ENCODE data around the gene C3orf62. TPM values are rescaled to one million over a fixed set of nuclear protein-coding genes. Genes with fewer than 3 reads are reported as not detected.

C3orf62 gene
- total and polyA plus RNA-seq, 2 donors (not counting 1 experiment from before 2014, with no cell fraction given), result 6.8 to 7.8 TPM

DNA sequence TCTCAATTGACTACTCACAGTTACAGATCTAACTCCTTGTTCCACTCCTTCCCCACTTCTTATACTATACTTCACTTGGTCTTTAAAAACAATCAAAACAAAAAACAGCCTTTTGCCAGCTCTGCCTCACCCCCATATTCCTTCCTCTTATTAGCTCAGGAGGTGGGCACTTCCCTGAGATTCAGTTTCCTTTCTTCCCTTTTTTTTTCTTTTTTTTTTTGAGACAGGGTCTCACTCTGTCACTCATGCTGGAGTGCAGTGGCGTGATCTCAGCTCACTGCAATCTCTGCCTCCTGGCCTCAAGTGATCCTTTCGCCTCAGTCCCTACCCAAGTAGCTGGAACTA is 6.9 kb downstream of the C3orf62 start:
- TF ChIP-seq, protein P1, sequence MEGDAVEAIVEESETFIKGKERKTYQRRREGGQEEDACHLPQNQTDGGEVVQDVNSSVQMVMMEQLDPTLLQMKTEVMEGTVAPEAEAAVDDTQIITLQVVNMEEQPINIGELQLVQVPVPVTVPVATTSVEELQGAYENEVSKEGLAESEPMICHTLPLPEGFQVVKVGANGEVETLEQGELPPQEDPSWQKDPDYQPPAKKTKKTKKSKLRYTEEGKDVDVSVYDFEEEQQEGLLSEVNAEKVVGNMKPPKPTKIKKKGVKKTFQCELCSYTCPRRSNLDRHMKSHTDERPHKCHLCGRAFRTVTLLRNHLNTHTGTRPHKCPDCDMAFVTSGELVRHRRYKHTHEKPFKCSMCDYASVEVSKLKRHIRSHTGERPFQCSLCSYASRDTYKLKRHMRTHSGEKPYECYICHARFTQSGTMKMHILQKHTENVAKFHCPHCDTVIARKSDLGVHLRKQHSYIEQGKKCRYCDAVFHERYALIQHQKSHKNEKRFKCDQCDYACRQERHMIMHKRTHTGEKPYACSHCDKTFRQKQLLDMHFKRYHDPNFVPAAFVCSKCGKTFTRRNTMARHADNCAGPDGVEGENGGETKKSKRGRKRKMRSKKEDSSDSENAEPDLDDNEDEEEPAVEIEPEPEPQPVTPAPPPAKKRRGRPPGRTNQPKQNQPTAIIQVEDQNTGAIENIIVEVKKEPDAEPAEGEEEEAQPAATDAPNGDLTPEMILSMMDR (IDR thresholded peaks at IDR 0.05), result no peak
- no peak for TF ChIP-seq EZH2 (IDR thresholded peaks at IDR 0.05; ENCODE audit: borderline replicate concordance, insufficient read depth, low read depth, low read length, poor library complexity, severe bottlenecking)
- Histone ChIP-seq H4K20me1 (ENCODE audit: control insufficient read depth, insufficient read depth, low read length, poor library complexity, severe bottlenecking) (no peaks in the 10 kb centered on the region), H3K4me2 (replicated peaks; ENCODE audit: low read depth, low read length, poor library complexity, severe bottlenecking) (no peak overlapping the region), H3K9me3 (ENCODE audit: control extremely low read depth in 1 of 3, control insufficient read depth in 2 of 3, insufficient read depth in 1 of 3, low read length in 2 of 3) (no peaks in the 10 kb centered on the region), H3K4me3 (ENCODE audit: control extremely low read depth in 1 of 5, extremely low read depth in 1 of 5, insufficient read depth in 1 of 5, low read depth in 2 of 5, low read length in 4 of 5) (no peak overlapping the region), H3K27ac (ENCODE audit: low read length in 2 of 2) (no peak overlapping the region), H3K79me2 (ENCODE audit: control insufficient read depth, insufficient read depth, low read length) (no peaks in the 10 kb centered on the region), H3K27me3 (replicated peaks in 1 of 4; ENCODE audit: control extremely low read depth in 1 of 4, control insufficient read depth in 3 of 4, insufficient read depth in 4 of 4, low read length in 3 of 4) (no peaks in the 10 kb centered on the region), H2AFZ (ENCODE audit: insufficient read depth, low read depth, low read length, poor library complexity, severe bottlenecking) (no peak overlapping the region), H3K36me3 (replicated peaks in 1 of 2; ENCODE audit: control extremely low read depth in 1 of 2, control insufficient read depth in 1 of 2, extremely low read depth in 1 of 2, insufficient read depth in 2 of 2, low read length in 1 of 2) (peaks cover 0 to 3% of the 10 kb centered on the region in 2 experiments), H3K9ac (ENCODE audit: low read length) (no peak overlapping the region), H3K4me1 (ENCODE audit: control insufficient read depth in 2 of 2, insufficient read depth in 2 of 2, low read length in 2 of 2) (no peaks in the 10 kb centered on the region)
- no peak overlapping the region for H3K27ac Mint-ChIP-seq
- no peaks in the 10 kb centered on the region for H3K9me3 Mint-ChIP-seq (ENCODE audit: insufficient read depth)
- no peaks in the 10 kb centered on the region for H3K4me1 Mint-ChIP-seq
- no peaks in the 10 kb centered on the region for H3K27me3 Mint-ChIP-seq
- CTCF ChIA-PET, result no interaction called here
- POLR2A ChIA-PET, result no interaction called here
- WGBS (ENCODE audit: insufficient coverage), result 91% methylated on average over 2 of the region's 2 CpGs
- ATAC-seq (ENCODE audit: low read depth), result no peak
- intact Hi-C loops (cut with micrococcal nuclease), result no loop called here
- H3K4me3 Mint-ChIP-seq, result no peak overlapping the region
- DNase-seq, result no peak

GRCh38 chr3:49269443-49270155 is 7.4 kb downstream of the C3orf62 start:
- Mint-ChIP-seq H3K9me3 (ENCODE audit: insufficient read depth) (no peaks in the 10 kb centered on the region), H3K27ac (no peak overlapping the region), H3K27me3 (no peaks in the 10 kb centered on the region), H3K4me3 (no peak overlapping the region), H3K4me1 (no peaks in the 10 kb centered on the region)
- Histone ChIP-seq H3K4me3 (ENCODE audit: control extremely low read depth in 1 of 5, extremely low read depth in 1 of 5, insufficient read depth in 1 of 5, low read depth in 2 of 5, low read length in 4 of 5) (no peak overlapping the region), H3K27ac (ENCODE audit: low read length in 2 of 2) (no peak overlapping the region), H3K27me3 (replicated peaks in 1 of 4; ENCODE audit: control extremely low read depth in 1 of 4, control insufficient read depth in 3 of 4, insufficient read depth in 4 of 4, low read length in 3 of 4) (no peaks in the 10 kb centered on the region), H4K20me1 (ENCODE audit: control insufficient read depth, insufficient read depth, low read length, poor library complexity, severe bottlenecking) (no peaks in the 10 kb centered on the region), H3K4me1 (ENCODE audit: control insufficient read depth in 2 of 2, insufficient read depth in 2 of 2, low read length in 2 of 2) (no peaks in the 10 kb centered on the region), H3K79me2 (ENCODE audit: control insufficient read depth, insufficient read depth, low read length) (no peaks in the 10 kb centered on the region), H3K9ac (ENCODE audit: low read length) (no peak overlapping the region), H3K36me3 (replicated peaks in 1 of 2; ENCODE audit: control extremely low read depth in 1 of 2, control insufficient read depth in 1 of 2, extremely low read depth in 1 of 2, insufficient read depth in 2 of 2, low read length in 1 of 2) (peaks cover 0 to 3% of the 10 kb centered on the region in 2 experiments), H2AFZ (ENCODE audit: insufficient read depth, low read depth, low read length, poor library complexity, severe bottlenecking) (no peak overlapping the region), H3K9me3 (ENCODE audit: control extremely low read depth in 1 of 3, control insufficient read depth in 2 of 3, insufficient read depth in 1 of 3, low read length in 2 of 3) (no peaks in the 10 kb centered on the region), H3K4me2 (replicated peaks; ENCODE audit: low read depth, low read length, poor library complexity, severe bottlenecking) (no peak overlapping the region)
- DNase-seq (no peak), ATAC-seq (ENCODE audit: low read depth) (no peak)
- ChIA-PET CTCF (no interaction called here), POLR2A (no interaction called here)
- no peak for TF ChIP-seq EZH2 (IDR thresholded peaks at IDR 0.05; ENCODE audit: borderline replicate concordance, insufficient read depth, low read depth, low read length, poor library complexity, severe bottlenecking)
- TF ChIP-seq, protein P1 (IDR thresholded peaks at IDR 0.05), result no peak
- 95% methylated on average over 3 of the region's 3 CpGs for WGBS (ENCODE audit: insufficient coverage)
- intact Hi-C loops (cut with micrococcal nuclease), result no loop called here
